Stimulated activated CD8-positive, alpha-beta memory T cell treated with anti-CD3 and anti-CD28 coated beads, Interleukin-4, amount 100 ng/mL, for 24 hours (primary cell): Measurements from ENCODE around the gene SLC2A6.

Source experiments
- DNase-seq: peaks from one replicate; pipeline ENCODE4 v3.0.0-alpha.2; 2020; ENCODE audit warnings: low read depth

The SLC2A6 gene

GRCh38 chr9:133515615-133516255 lies 36.8 kb upstream of the SLC2A6 start:
- DNase-seq = no peak

GRCh38 chr9:133515240-133515610 lies 36.3 kb upstream of the SLC2A6 start:
- no peak for DNase-seq

- DNase-seq = no peak
Measured at GRCh38 chr9:133514460-133515239, 35.8 kb upstream of the SLC2A6 start.

GRCh38 chr9:133513214-133514100 lies 34.6 kb upstream of the SLC2A6 start:
- DNase-seq = no peak

GRCh38 chr9:133512253-133513213 lies 33.6 kb upstream of the SLC2A6 start:
- no peak for DNase-seq

- no peak for DNase-seq
Measured at GRCh38 chr9:133511607-133512006, 32.7 kb upstream of the SLC2A6 start.

- DNase-seq = no peak
Measured at GRCh38 chr9:133510926-133511505, 32.1 kb upstream of the SLC2A6 start.

- DNase-seq = no peak
Measured at GRCh38 chr9:133509179-133510083, 30.5 kb upstream of the SLC2A6 start.

- DNase-seq = no peak
Measured at GRCh38 chr9:133508046-133508445, 29.1 kb upstream of the SLC2A6 start.

- no peak for DNase-seq
Measured at GRCh38 chr9:133507246-133507965, 28.5 kb upstream of the SLC2A6 start.

- DNase-seq = no peak
Measured at GRCh38 chr9:133506653-133507038, 27.7 kb upstream of the SLC2A6 start.

GRCh38 chr9:133505901-133506652 lies 27.2 kb upstream of the SLC2A6 start:
- no peak for DNase-seq

- DNase-seq = no peak
Measured at GRCh38 chr9:133505186-133505830, 26.4 kb upstream of the SLC2A6 start.

- DNase-seq = no peak
Measured at GRCh38 chr9:133502112-133502511, 23.2 kb upstream of the SLC2A6 start.

- DNase-seq = no peak
Measured at GRCh38 chr9:133499892-133500270, 21.0 kb upstream of the SLC2A6 start.

- DNase-seq = no peak
Measured at GRCh38 chr9:133499132-133499891, 20.4 kb upstream of the SLC2A6 start.
